HG03175 (cell line): ENCODE data around the gene RAB3C.
A peak's percentile ranks its signal among the peaks of the same experiment; 100 is the strongest.

Source experiments
- ATAC-seq: cut with Tn5 transposase; IDR thresholded peaks from one replicate; pipeline ENCODE4 v1.9.1; 2021; ENCODE audit warnings: mild to moderate bottlenecking, moderate library complexity; ENCODE audit not compliant: unreplicated experiment

Gene RAB3C

GRCh38 chr5:58718269-58718978 lies 135.5 kb downstream of the RAB3C start:
- no peak for ATAC-seq

GRCh38 chr5:58722160-58722559 lies 139.3 kb downstream of the RAB3C start:
- no peak for ATAC-seq

GRCh38 chr5:58724992-58725391 lies 142.1 kb downstream of the RAB3C start:
- ATAC-seq, result no peak

- no peak for ATAC-seq
These were observed 148.8 kb downstream of the RAB3C start for GRCh38 chr5:58731641-58732040.

- ATAC-seq, result no peak
These were observed 152.8 kb downstream of the RAB3C start for GRCh38 chr5:58735637-58736036.

GRCh38 chr5:58736214-58736613 lies 153.3 kb downstream of the RAB3C start:
- ATAC-seq, result no peak

- no peak for ATAC-seq
These were observed 154.8 kb downstream of the RAB3C start for GRCh38 chr5:58737671-58738070.

GRCh38 chr5:58738336-58738735 lies 155.5 kb downstream of the RAB3C start:
- ATAC-seq, result no peak

- no peak for ATAC-seq
These were observed 156.2 kb downstream of the RAB3C start for GRCh38 chr5:58739051-58739450.

- ATAC-seq, result no peak
These were observed 158.1 kb downstream of the RAB3C start for GRCh38 chr5:58740956-58741355.

- no peak for ATAC-seq
These were observed 162.5 kb downstream of the RAB3C start for GRCh38 chr5:58745350-58745749.

GRCh38 chr5:58746321-58746720 lies 163.4 kb downstream of the RAB3C start:
- no peak for ATAC-seq

GRCh38 chr5:58750036-58750435 lies 167.2 kb downstream of the RAB3C start:
- no peak for ATAC-seq

- no peak for ATAC-seq
These were observed 168.5 kb downstream of the RAB3C start for GRCh38 chr5:58751222-58751837.

- ATAC-seq, result no peak
These were observed 169.2 kb downstream of the RAB3C start for GRCh38 chr5:58752104-58752503.

GRCh38 chr5:58753446-58753845 lies 170.6 kb downstream of the RAB3C start:
- ATAC-seq, result no peak

- ATAC-seq, result no peak
These were observed 171.4 kb downstream of the RAB3C start for GRCh38 chr5:58754250-58754649.

GRCh38 chr5:58755397-58755796 lies 172.5 kb downstream of the RAB3C start:
- ATAC-seq, result no peak

- peak; percentile 91 for ATAC-seq
These were observed 176.9 kb downstream of the RAB3C start for GRCh38 chr5:58759745-58760144.

- no peak for ATAC-seq
These were observed 177.3 kb downstream of the RAB3C start for GRCh38 chr5:58760222-58760621.

- no peak for ATAC-seq
These were observed 178.5 kb downstream of the RAB3C start for GRCh38 chr5:58761407-58761806.

GRCh38 chr5:58763390-58763789 lies 180.5 kb downstream of the RAB3C start:
- peak; percentile 30 for ATAC-seq

- ATAC-seq, result no peak
These were observed 181.3 kb downstream of the RAB3C start for GRCh38 chr5:58764199-58764598.
